Measurements from ENCODE around the gene ADK.

The ADK gene

GRCh38 chr10:74674927-74675326, 523.9 kb downstream of the ADK start:
- no peak for DNase-seq (ENCODE audit: low read depth)

- DNase-seq (ENCODE audit: low read depth): no peak
Measured at GRCh38 chr10:74675484-74675883, 524.5 kb downstream of the ADK start.

- DNase-seq (ENCODE audit: low read depth): no peak
Measured at GRCh38 chr10:74677951-74678350, 526.9 kb downstream of the ADK start.

GRCh38 chr10:74681917-74682627, 531.1 kb downstream of the ADK start:
- no peak for DNase-seq (ENCODE audit: low read depth)

GRCh38 chr10:74683067-74683466, 532.0 kb downstream of the ADK start:
- no peak for DNase-seq (ENCODE audit: low read depth)

GRCh38 chr10:74683621-74684364, 532.8 kb downstream of the ADK start:
- no peak for DNase-seq (ENCODE audit: low read depth)

- DNase-seq (ENCODE audit: low read depth): no peak
Measured at GRCh38 chr10:74684462-74684861, 533.4 kb downstream of the ADK start.

- no peak for DNase-seq (ENCODE audit: low read depth)
Measured at GRCh38 chr10:74685564-74685963, 534.5 kb downstream of the ADK start.

- DNase-seq (ENCODE audit: low read depth): no peak
Measured at GRCh38 chr10:74690393-74690792, 539.4 kb downstream of the ADK start.

GRCh38 chr10:74691164-74691563, 540.1 kb downstream of the ADK start:
- no peak for DNase-seq (ENCODE audit: low read depth)

- DNase-seq (ENCODE audit: low read depth): no peak
Measured at GRCh38 chr10:74704629-74705357, 553.8 kb downstream of the ADK start.

- DNase-seq (ENCODE audit: low read depth): no peak
Measured at GRCh38 chr10:74705358-74705980, 554.4 kb downstream of the ADK start.

- DNase-seq (ENCODE audit: low read depth): no peak
Measured at GRCh38 chr10:74706966-74707365, 555.9 kb downstream of the ADK start.

GRCh38 chr10:74708246-74708645, 557.2 kb downstream of the ADK start:
- DNase-seq (ENCODE audit: low read depth): no peak

GRCh38 chr10:74718208-74718607, 567.2 kb downstream of the ADK start:
- no peak for DNase-seq (ENCODE audit: low read depth)

GRCh38 chr10:74728225-74728624, 577.2 kb downstream of the ADK start:
- no peak for DNase-seq (ENCODE audit: low read depth)

GRCh38 chr10:74730246-74730645, 579.2 kb downstream of the ADK start:
- DNase-seq (ENCODE audit: low read depth): no peak

- DNase-seq (ENCODE audit: low read depth): no peak
Measured at GRCh38 chr10:74733612-74734011, 582.6 kb downstream of the ADK start.

GRCh38 chr10:74736029-74736428, 585.0 kb downstream of the ADK start:
- no peak for DNase-seq (ENCODE audit: low read depth)

- DNase-seq (ENCODE audit: low read depth): no peak
Measured at GRCh38 chr10:74738052-74738451, 587.0 kb downstream of the ADK start.

- no peak for DNase-seq (ENCODE audit: low read depth)
Measured at GRCh38 chr10:74738542-74738941, 587.5 kb downstream of the ADK start.

- no peak for DNase-seq (ENCODE audit: low read depth)
Measured at GRCh38 chr10:74738985-74739567, 588.1 kb downstream of the ADK start.
